Ectodermal cell (in vitro differentiated cells): ENCODE data around the gene PNPLA5.

Source experiments
- H3K27ac ChIP-seq: 2 replicates; pipeline ENCODE4 v1.7.0; 2013; ENCODE audit warnings: mild to moderate bottlenecking, low read depth, low read length; ENCODE audit not compliant: insufficient read depth, poor library complexity, severe bottlenecking
- H3K27me3 ChIP-seq: 2 replicates; pipeline ENCODE4 v1.7.0; 2013; ENCODE audit warnings: mild to moderate bottlenecking, low read length; ENCODE audit not compliant: insufficient read depth, control insufficient read depth, poor library complexity, severe bottlenecking
- H3K36me3 ChIP-seq: one replicate; pipeline ENCODE4 v1.7.0; 2013; ENCODE audit warnings: low read length; ENCODE audit not compliant: control insufficient read depth, insufficient read depth
- H3K4me1 ChIP-seq: one replicate; pipeline ENCODE4 v1.7.0; 2013; ENCODE audit warnings: low read length; ENCODE audit not compliant: control insufficient read depth, insufficient read depth
- H3K4me3 ChIP-seq: 2 replicates; pipeline ENCODE4 v1.7.0; 2013; ENCODE audit warnings: low read depth, low read length, control low read depth; ENCODE audit not compliant: insufficient read depth
- H3K9me3 ChIP-seq: 2 replicates; pipeline ENCODE4 v1.7.0; 2013; ENCODE audit warnings: mild to moderate bottlenecking, low read length, moderate library complexity; ENCODE audit not compliant: control insufficient read depth
- WGBS, 2 experiments: methylation state at CpG; one replicate each; pipeline ENCODE4 v1.1.7; 2013; ENCODE audit warnings: missing lambda C conversion rate in 2 of 2; 5-methylcytosine and 5-hydroxymethylcytosine counted together

The PNPLA5 gene

DNA sequence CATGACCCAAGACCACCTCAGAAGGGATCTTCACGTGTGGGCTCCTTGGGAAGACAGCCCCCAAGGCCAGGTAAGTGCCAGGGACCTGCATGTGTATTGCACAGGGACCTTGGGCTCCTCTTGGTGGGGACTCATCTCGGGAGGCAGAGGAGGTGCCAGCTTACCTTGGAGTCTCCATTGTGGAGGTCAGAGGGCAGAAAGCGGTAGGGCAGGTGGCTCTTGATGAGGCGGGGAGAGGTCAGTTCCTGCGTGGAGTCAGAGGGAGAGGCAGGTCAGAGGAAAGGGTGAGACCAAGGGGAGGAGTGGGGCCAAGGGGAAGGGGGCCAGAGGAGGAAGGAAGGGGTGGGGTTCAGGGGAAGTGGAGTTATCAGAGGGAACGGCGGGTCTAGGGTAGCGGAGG, 52.0 kb downstream of the PNPLA5 start:
- H3K27me3 ChIP-seq: no peaks in the 10 kb centered on the region
- H3K27ac ChIP-seq: no peak overlapping the region
- no peaks in the 10 kb centered on the region for H3K9me3 ChIP-seq
- H3K36me3 ChIP-seq: no peaks in the 10 kb centered on the region
- H3K4me3 ChIP-seq: no peak overlapping the region
- no peaks in the 10 kb centered on the region for H3K4me1 ChIP-seq
- WGBS, 2 experiments: 89% methylated on average over 8 of the region's 8 CpGs

DNA sequence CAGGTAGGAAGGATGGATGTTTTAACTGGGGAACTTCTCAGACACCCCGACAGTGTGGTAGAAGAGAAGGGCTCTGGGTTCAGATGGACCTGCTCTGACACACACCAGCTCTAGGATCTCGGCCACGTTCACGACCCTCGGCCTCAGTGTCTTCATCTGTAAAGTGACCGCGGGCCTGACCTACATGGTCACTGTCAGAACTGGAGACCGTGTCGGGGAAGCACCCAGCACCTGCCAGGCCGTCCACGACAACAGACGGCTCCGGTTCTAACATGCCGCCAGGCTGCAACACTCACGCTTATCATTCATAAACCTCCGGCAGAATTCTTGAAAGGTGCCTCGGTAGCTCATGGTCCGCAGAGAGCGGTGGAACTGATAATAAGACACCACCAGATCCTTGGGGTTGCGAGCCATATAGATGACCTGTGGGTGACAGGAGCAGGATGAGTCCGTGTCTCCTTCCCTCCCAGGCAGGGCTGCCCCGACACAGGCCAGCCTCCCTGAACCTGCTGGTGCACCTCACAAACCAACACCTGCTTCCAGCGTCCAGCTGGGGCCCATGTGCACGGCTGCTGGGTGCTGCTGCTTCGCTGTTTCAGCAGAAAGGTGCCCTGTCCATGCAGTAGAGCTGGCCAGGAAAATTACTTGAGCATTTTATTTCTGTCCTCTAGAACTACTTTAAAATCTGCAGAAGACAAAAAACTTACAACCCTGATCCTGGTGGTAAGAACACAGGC, 53.1 kb downstream of the PNPLA5 start:
- 95% methylated on average over 25 of the region's 25 CpGs for WGBS, 2 experiments

DNA sequence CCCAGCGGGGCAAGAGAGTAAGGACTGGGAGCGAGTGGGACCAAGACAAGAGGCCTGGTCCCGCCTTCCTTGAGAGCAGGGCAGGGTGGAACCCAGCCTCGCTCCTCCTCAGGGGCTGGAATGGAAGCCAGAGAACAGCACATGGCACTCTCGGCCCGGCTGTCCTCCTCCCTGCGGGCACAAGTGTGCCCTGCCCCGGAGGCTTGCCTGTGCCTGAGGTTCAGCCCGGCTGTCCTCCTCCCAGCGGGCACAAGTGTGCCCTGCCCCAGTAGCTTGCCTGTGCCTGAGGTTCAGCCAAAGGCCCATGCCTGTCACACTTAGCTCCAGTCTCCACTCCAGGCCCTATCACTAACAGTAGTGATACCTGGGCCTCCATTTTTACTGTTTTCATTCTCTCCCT, 53.7 kb downstream of the PNPLA5 start:
- no peaks in the 10 kb centered on the region for H3K9me3 ChIP-seq
- 93 to 94% methylated on average over 10 of the region's 10 CpGs for WGBS, 2 experiments
- H3K27ac ChIP-seq: no peak overlapping the region
- H3K36me3 ChIP-seq: no peaks in the 10 kb centered on the region
- no peaks in the 10 kb centered on the region for H3K27me3 ChIP-seq
- peaks cover 3% of the 10 kb centered on the region for H3K4me1 ChIP-seq
- H3K4me3 ChIP-seq: no peak overlapping the region

More for the DNA sequence above, 53.1 kb downstream of the PNPLA5 start:
- Histone ChIP-seq H3K4me1 (peaks cover under 1% of the 10 kb centered on the region), H3K36me3 (no peaks in the 10 kb centered on the region), H3K9me3 (no peaks in the 10 kb centered on the region), H3K27ac (no peak overlapping the region), H3K4me3 (no peak overlapping the region), H3K27me3 (no peaks in the 10 kb centered on the region)

DNA sequence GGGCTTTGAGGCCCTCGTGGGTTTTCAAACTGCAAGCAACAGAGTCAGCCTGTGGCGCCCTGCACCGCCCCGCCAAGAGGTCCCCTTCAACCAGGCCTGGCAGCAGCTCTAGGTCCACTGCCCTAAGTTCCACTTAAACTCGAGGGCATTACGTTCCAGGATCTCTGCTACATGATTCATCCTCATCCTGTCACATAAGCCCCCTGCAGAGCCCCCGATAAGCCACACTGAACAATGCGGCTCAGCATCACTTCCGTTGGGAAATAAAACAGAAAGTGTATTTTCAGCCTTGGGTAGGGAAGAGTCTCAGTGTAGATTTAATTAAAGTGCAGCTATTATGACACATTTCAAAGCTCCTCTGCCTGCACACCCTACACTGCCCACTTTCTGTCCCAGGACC, 54.1 kb downstream of the PNPLA5 start:
- Histone ChIP-seq H3K27ac (no peak overlapping the region), H3K4me1 (peaks cover 3% of the 10 kb centered on the region), H3K4me3 (no peak overlapping the region), H3K36me3 (no peaks in the 10 kb centered on the region), H3K27me3 (no peaks in the 10 kb centered on the region), H3K9me3 (no peaks in the 10 kb centered on the region)
- 93 to 95% methylated on average over 9 of the region's 9 CpGs for WGBS, 2 experiments

DNA sequence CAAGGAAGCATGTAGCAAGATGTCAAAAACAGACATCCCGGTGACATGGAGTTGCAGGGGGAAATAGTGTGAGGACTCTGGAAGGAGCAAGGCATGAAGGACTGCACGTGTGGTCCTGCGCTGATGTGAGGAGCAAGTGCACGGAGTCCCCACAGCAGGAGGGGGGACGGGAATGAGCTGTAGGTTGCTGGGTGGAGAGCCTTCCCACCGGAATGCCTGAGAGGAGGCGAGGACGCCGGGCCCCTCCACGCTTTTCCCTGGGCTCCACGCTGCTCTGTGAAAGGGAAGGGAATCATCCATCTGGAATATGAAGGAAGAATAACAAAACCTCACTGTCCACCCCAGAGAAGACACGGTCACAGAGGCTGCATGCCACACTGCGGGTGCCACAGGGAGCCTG, 56.1 kb downstream of the PNPLA5 start:
- no peaks in the 10 kb centered on the region for H3K36me3 ChIP-seq
- WGBS, 2 experiments: 94 to 95% methylated on average over 13 of the region's 13 CpGs
- H3K4me1 ChIP-seq: peaks cover 3% of the 10 kb centered on the region
- H3K27me3 ChIP-seq: no peaks in the 10 kb centered on the region
- no peak overlapping the region for H3K4me3 ChIP-seq
- no peaks in the 10 kb centered on the region for H3K9me3 ChIP-seq
- H3K27ac ChIP-seq: no peak overlapping the region

DNA sequence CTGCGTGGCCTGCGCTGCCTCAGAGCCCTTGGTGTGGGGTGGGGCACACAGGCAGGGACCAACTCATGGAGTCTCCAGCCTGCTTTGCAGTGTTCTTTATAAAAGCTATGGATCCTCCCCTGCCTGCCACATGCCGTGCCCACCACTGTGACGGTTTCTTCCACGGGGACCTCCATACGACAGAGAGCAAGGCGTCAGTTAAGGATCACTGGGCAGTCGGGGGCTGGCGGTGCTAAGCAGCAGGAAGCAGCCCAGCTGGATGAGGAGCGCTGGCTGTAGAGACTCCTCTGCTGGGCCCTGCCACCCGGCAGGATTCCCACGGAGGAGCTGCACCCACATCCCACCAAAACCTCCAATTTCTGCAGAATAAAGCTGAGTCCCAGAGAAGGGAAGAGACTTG, 56.6 kb downstream of the PNPLA5 start:
- 93 to 96% methylated on average over 12 of the region's 12 CpGs for WGBS, 2 experiments
- Histone ChIP-seq H3K4me3 (no peak overlapping the region), H3K9me3 (no peaks in the 10 kb centered on the region), H3K4me1 (peaks cover 3% of the 10 kb centered on the region), H3K27ac (no peak overlapping the region), H3K27me3 (no peaks in the 10 kb centered on the region), H3K36me3 (no peaks in the 10 kb centered on the region)

DNA sequence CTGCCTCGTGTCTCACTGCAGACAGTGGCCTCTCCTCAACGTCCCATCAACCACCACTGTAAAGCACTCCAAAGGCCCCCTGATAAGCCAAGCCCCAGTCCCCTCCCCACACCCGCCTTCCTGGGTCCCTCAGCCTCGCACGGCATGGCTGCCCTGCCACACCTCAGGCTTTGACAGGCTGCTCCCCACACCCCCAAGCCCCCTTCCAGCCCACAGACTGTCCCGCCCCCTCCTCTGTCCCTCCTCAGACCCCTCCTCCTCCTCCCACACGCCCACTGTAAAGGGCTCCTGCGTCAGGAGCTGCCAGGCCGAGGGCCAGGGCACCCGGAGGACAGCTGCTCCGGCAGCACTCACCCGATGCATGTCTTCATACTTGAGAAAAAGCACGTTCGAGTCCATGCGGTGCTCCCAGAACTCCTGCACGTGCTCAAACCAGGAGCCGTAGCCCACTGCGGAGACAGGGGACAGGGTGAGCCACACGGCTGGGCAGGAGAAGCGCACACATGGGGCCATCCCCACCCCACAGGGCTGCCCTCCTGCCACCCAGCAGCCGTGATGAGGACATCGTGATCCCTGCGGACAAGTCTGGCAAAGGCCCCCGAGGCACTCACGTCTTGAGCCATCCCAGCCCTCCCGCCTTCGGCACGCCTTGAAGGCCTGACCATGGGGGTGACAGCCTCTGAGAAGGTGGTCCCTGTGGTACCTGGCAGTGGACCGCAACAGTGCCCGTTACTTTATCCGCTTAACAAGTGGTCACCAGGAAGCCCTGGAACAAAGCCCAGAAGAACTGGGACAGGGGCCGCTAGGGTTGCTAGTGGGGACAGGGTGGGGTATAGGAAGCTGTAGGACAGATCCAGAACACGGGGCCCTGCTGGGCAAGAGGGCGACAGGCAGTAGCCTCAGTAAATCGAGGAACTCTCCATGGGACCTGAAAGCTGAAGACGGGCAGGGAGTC, 58.2 kb downstream of the PNPLA5 start:
- Histone ChIP-seq H3K27me3 (no peaks in the 10 kb centered on the region), H3K4me3 (no peak overlapping the region), H3K27ac (no peak overlapping the region), H3K9me3 (no peaks in the 10 kb centered on the region), H3K4me1 (peaks cover 11% of the 10 kb centered on the region), H3K36me3 (no peaks in the 10 kb centered on the region)
- 90 to 91% methylated on average over 36 of the region's 36 CpGs for WGBS, 2 experiments

DNA sequence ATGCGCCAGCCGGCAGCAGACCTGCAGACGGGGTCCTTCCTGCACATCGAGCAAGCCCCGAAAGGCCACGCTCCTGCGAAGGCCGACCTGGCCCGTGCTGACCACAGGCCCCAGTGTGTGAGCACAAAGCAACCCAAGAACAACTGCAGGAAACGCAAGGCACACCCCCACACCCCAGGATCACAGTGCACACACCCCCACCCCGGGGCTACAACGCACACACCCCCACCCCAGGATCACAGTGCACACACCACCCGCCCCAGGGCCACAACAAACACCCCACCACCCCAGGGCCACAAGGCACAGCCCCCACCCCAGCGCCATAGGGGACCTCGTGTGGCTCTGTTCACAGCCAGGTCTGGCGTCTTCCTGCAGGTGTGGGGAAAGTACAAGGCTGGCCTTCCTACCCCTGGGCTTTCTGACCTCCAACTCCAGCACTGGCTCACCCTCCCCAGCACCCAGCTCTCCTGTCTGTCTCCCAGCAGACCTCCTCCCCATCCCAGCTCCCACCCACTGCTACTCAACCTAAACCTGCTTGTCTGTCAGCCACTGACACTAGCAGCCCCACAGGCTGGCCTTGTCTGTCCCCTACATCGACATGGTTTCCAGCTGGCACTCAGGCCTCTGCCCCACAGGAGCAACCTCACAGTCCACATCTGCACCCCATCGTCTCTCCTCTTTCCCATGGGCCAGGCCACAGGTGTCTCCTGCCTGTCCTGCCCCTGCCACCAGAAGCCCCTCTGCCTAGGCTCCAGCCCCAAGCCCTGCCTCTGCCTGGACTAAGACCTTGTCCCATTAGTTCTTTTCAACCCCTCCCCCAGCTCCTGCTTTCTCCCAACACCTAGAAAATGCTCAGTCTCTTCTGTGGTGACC, 59.2 kb downstream of the PNPLA5 start:
- no peak overlapping the region for H3K4me3 ChIP-seq
- no peaks in the 10 kb centered on the region for H3K9me3 ChIP-seq
- H3K27ac ChIP-seq: no peak overlapping the region
- 92 to 96% methylated on average over 18 of the region's 18 CpGs for WGBS, 2 experiments
- H3K36me3 ChIP-seq: no peaks in the 10 kb centered on the region
- H3K27me3 ChIP-seq: no peaks in the 10 kb centered on the region
- H3K4me1 ChIP-seq: peaks cover 12% of the 10 kb centered on the region

DNA sequence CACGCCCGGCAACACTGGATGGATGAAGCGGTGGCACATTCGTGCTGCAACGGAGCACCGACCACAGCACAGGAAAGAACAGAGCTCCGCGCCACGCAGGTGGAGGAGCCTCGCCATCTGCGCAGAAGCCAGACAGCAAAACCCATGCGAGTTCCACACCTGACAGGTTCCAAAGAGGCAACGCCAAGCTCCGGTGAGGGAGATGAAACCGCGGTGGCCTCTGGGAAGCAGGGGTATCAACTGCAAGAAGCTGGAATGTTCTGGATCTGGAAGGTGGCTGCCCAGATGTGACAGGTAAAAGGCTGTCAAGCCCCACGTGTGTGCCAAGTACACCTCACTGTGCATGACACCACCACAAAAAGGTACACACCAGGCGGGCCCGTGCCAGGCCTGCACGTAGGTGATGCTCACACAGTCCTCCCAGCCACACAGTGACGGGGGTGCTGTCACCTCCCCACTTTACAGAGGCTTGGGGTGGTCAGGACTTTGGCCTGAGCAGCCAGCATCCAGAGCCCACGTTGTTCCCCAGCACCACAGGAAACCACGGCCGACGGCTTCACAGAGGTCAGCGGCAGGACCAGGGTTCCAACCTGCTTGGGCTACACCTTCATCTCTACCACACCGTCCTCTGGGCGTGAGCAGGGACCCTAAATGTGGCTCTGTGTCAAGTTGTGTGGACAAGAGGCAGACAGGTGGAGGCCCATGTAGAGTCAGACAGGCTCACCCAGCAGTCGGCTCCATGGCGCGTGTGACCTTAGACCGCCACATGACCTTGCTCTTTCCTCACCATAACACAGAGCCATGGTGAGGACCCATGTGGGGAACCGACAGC, 60.0 kb downstream of the PNPLA5 start:
- Histone ChIP-seq H3K4me3 (no peak overlapping the region), H3K27ac (no peak overlapping the region), H3K27me3 (no peaks in the 10 kb centered on the region), H3K36me3 (no peaks in the 10 kb centered on the region), H3K9me3 (no peaks in the 10 kb centered on the region), H3K4me1 (peaks cover 12% of the 10 kb centered on the region)
- 95 to 97% methylated on average over 33 of the region's 33 CpGs for WGBS, 2 experiments
